GM21360 (cell line): ENCODE data around the gene FBXO34.
"Not testable (repeated sequence)": the region's sequence is repeated elsewhere in the genome, so short reads cannot be mapped to it uniquely, and the experiment has no call there.

Experiments used
- ATAC-seq: cut with Tn5 transposase; IDR thresholded peaks from one replicate; pipeline ENCODE4 v1.9.1; 2021; ENCODE audit warnings: mild to moderate bottlenecking, moderate library complexity; ENCODE audit not compliant: unreplicated experiment

Gene FBXO34

DNA sequence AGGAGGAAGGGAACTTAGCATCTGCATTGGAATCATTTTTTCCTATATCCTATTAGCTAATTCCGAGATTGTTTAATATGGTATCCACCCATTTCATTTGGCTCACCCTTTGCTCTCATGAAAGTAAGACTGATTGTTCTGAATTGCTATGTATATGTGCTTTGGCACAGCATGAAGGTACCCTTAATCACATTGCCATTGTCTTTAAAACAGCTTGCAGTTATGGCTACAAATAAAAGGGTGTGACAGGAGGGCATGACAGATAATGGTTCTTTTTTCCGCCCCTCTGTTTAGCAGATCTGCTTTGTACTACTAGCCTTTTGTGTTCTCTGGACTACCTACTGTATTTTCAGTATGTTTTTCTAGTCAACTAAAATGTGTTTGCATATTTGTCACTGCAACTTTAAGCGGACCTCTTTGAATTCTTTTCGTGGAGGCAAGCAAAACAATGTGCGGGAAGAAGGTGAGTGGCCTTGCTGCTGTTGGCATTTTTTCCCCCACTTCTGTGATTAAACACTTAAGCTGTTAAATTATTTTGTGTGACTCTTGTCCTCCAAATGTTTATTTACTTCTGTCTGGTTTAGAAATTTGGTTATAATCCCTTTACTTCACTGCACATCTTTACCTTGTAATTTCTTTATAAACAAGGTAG, 35.8 kb downstream of the FBXO34 start:
- ATAC-seq = no peak

DNA sequence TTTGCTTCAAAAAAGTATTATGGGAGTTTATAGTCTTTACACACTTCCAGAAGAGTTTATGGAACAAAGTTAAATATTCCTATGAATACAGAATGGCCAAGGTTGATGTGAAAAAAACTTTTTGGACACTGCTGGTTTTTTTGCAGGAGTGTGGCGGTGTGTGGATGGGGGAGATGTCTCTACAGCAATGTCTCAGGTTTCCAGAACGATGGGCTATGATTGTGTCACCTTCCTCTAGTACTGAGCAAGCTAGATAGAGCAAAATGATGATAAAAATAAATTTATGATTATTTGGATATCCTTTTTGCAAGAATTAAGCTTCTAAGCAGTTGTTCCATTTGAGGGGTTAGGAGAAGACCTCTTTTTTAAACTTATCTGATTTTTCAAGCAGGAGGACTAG, 37.9 kb downstream of the FBXO34 start:
- no peak for ATAC-seq

DNA sequence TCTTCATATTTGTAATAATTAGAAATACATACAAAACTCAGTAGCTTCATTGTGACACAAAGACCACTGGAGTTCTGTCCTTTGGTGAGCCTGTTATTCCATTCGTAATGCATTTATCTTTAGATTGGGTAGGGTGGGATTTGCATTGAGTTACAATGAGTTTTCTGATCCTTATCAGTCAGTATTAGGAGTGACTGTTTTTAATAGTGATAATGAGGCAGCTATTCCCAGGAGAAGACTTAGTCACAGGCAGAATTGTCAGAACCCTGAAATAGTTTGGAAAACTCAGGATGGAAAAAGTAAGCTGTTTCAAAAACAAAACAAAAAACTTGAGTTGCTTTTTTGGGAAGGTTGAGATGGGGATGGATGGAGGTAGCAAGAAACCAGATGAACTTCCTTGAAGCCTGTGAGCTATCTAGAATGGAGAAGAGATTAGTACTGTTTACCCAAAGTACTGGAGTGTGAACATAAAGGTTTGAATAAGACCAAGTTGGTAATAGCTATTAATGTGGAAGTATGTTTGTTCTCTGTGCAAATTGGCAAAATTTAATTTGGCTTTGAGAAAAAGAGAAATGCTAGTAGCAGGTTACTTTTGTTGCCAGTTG, 38.6 kb downstream of the FBXO34 start:
- no peak for ATAC-seq

DNA sequence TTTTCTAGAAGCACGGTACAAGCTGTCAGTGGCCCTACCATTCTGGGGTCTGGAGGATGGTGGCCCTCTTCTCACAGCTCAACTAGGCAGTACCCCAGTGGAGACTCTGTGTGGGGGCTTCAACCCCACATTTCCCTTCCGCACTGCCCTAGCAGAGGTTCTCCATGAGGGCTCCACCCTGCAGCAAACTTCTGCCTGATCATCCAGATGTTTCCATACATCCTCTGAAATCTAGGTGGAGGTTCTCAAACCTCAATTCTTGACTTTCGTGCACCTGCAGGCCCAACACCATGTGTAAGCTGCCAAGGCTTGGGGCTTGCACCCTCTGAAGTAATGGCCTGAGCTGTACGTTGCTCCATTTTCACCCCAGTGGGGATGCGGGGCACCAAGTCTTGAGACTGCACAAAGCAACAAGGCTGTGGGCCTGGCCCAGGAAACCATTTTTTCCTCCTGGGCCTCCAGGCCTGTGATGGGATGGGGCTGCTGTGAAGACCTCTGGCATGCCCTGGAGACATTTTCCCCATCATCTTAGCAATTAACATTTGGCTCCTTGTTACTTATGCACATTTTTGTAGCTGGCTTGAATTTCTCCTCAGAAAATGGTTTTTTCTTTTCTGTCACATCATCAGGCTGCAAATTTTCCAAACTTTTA, 41.3 kb downstream of the FBXO34 start:
- not testable (repeated sequence) for ATAC-seq

DNA sequence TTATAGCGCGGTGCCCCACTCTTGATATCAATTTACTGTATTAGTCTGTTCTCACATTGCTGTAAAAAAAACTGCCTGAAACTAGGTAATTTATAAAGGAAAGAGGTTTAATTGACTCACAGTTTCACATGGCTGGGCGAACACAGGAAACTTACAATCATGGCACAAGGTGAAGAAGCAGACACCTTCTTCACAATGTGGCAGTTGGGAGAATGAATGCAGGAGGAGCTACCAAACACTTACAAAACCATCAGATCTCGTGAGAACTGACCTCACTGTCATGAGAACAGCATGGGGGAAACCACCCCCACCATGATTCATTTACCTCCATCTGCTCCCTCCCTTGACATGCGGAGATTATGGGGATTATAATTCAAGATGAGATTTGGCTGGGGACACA, 42.3 kb downstream of the FBXO34 start:
- ATAC-seq = no peak

DNA sequence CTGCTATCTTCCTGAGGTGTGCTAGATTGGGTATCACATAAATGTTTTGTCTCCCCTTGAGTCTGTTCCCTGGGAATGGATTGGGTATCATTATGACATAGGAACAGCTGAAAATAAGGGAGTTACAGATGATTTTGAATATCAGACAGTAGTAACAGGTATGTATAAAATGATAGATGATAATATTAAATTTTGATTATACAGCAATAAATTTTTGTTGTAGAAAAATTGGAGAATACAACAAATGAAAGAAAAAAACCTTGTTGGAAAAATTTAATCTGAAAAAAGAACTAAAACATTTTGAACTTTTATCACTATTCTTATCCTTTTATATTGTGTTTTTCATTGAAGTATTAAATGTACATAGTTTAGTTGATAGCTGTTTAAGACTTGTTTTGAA, 43.2 kb downstream of the FBXO34 start:
- no peak for ATAC-seq

DNA sequence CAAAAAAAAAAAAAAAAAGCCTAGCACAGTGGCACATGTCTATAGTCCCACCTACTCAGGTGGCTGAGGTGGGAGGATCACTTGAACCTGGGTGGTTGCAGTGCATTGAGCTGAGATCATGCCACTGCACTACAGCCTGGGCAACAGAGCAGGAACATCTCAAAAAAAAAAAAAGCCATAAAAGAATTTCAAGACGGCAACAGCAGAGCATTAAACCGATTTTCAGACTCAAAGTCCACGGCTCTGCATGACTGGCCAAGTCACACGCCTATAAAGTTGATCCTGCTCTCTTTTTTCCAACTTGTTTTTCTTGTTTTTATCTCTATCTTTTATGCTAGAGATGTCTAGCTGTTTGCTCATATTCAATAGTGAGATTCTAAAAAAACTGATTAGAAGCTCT, 45.3 kb downstream of the FBXO34 start:
- ATAC-seq = no peak

DNA sequence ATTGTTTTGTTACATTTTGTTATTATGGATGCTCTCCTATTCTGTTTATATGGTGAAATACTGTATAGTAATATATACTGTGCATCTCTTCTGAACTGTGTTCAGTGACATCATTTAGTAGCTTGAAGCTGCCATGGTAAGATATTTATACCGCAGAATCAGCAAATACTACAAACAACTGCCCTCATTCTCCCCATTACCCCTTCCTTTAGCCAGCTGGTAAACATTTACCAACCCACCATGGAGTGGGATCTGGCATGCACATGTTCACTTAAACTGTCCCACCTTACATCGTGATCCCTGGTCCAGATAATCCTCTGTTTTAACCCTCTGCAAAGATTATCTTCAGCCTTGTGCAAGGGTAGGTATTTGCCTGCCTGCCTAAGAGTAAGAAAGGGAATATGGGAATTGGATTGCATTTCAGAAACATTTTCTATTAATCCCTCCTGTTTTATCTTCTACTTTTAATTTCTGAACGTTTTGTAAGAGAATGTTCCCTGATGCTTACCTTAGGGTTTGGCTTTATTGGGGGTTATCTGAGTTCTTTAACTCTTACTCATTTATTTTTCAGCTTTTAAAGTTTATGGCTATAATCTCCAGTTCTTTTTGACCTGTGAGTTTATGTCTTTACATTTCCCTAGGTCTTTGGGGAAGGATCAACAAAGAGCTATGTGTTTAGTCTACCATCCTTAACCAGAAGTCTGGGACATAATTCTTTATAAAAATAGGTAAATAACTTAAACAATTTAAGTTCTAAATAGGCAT, 46.5 kb downstream of the FBXO34 start:
- no peak for ATAC-seq

DNA sequence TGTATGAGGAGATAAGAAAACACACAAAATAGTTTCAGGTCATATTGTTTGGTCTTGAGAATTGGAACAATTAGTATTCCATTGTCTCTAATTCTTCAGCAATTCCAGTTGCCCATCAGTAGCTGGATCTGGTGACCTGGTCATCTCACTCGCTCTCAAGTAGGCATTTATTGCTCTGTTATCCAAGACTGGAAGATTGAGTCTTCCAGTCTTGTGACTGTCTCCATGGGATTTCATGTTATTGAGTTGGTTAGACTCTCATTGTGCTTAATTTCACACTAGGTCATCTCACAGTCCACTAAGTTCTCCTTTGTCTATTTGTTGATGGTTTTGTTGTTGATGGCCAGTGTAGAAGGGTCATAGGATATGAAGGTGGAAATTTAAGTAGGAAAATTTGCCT, 47.5 kb downstream of the FBXO34 start:
- no peak for ATAC-seq

DNA sequence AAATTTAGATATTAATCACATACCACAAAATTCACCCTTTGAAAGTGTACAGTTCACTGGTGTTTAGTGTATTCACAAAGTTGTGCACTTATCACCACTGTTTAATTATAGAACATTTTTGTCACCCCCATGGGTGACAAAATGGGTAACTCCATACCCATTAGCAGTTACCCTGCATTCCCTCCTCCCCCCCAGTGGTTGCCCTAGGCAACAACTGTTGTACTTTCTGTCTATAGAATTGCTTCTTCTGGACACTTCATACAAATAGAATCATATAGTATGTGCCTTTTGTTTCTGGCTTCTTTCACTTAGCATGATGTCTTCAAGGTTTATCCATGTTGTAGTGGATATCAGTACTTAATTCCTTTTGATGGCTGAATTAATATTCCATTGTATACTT, 52.7 kb downstream of the FBXO34 start:
- ATAC-seq = no peak

DNA sequence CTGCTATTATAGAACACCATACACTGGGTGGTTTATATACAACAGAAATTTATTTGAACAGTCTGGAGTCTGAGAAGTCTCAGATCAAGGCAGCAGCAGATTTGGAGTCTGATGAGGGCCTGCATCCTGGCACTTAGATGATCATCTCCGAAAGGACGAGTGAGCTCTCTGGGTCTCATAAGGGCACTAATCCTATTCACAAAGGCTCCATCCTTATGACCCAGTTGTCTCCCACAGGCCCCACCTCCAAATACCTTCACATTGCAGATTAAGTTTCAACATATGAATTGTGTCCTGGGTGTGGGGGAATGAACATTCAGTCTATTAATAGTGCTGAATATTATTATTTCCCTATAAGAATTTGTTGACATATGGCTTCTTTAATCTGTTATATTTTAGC, 53.6 kb downstream of the FBXO34 start:
- ATAC-seq = no peak

DNA sequence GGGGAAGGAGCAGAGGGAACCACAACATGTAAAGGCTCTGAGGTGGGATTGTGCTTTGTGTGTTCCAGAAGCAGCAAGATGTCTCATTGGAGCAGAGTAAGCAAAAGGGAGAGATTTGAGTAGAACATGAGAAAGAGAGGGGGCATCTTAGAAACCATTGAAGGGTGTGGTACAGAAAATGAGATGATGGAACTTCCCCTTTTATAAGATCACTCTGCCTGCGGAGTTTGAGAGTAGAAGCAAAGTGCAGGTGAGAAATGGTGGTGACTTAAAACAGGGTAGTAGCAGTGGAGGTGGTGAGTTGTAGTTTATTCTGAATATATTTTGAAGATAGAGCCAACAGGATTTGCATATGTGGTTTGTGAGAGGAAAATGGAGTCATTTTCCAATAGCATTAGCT, 56.0 kb downstream of the FBXO34 start:
- peak; percentile 75 for ATAC-seq

DNA sequence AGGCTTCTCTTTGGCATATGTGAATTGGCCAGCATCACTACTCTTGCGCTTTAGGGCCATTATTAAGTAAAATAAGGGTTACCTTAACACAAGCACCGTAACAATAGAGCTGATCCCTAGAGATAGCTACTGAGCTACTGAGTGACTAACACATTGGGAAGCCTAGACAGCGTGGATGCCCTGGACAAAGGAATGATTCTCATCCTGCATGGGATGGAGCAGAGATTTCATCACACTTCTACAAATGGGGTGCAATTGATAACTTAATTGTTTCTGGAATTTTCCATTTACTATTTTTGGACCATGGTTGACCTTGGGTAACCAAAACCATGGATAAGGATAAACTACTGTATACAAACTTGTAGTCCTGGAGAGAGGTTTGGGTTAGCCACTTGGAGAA, 57.1 kb downstream of the FBXO34 start:
- no peak for ATAC-seq

DNA sequence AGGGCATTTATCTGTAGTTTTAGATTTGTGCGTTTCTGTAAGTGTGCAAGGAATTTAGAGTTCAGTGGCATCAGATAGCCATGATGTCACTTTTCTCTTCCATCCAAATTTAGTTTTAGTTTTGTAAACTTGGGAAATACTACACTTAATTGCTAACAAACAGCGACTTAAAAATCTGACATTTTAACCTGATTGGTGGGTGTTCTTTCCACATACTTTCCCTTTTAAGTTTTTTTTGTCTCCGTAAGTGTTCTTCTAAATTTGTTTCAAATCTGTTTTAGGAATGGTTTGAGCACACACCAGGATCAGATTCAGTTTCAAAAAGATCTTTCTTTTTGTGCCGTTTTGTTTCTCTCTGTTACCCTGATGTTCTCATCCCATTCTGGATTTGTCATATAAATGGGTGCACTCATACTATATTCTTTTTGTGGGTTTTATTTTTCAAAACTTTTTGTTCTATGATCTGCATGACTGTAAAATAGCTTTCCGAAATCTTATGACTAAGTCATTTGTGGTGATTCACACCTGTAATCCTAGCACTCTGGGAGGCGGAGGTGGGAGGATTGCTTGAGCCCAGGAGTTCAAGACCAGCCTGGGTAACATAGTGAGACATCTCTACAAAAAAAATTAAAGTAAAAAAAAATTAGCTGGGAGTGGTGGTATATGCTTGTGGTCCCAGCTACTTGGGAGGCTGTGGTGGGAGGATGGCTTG, 58.9 kb downstream of the FBXO34 start:
- no peak for ATAC-seq

DNA sequence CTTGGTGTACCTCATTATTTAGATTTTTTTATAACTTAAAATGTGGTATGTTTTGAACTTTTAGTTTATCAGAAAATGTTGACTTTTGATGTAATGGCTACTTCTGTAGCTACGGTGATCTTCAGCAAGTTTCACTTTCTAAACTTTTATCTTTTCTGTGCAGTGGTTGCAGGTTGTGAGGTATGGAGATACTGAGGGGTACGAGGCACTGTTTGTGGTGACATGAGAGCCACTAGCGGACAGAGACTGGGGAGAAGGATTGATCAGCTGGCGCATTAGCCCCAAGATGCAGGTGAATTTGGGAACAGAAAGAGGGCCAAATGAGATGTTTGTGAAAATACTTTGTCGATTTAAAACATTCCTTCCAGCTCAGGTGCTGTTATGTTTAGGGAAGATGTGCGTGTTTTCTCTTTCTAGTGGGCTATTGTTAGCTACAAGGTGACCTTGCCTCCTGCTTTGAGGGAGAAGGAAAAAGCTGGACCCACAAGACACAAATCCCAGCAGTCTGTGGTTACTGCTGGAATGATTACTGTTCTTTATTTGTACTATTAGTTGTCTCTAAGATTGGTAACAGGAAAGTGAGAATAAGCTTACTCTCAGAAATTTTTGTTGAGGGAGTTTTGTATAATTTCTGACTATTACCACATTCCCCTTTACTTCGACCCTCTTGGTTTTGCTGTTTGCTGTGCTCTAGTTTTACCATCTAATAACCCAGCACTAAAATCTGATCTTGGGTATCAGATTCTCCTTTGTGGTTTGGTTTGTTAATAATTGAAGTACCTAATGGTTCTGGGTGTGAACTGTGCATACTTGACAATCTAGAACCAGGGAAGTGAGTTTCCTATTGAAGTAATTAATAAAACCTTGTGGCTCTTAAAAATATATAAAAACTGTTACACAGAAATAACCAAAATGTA, 61.7 kb downstream of the FBXO34 start:
- ATAC-seq = peak; percentile 56

DNA sequence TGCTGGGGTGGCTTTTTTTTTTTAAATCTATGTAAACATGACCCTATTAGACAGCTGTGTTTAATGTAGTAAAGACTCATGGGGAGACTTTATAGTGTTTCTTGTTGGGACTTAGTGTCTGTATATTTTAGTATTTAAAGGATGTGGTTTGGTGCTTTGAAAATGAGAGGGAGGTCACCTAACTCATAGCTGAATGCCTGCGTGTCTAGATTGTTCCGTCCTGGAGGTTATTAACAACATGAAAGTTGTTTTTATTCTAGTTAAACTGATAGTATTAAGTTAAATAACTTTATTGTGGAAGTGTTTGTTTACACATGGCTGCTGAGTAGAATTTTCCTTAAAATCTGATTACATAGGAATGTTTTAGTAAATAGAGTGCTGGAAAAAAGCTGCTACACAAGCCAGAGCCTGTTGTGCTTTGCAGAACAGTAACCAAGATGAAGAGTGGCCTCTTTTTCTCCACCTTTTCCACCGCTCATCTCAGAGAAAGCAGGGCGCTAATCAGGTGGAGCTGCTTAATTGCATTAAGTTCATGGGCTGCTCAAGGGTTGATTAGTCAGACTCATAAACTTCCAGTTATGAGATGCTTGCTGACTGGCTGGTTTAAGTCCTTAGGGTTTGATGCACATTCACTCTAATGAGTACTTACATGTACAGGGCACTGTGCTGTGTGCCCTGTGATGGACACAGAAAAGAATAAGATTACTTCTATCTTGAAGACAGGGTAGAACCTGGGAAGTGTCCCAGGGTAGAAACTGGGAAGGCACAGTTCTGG, 62.7 kb downstream of the FBXO34 start:
- ATAC-seq = no peak

DNA sequence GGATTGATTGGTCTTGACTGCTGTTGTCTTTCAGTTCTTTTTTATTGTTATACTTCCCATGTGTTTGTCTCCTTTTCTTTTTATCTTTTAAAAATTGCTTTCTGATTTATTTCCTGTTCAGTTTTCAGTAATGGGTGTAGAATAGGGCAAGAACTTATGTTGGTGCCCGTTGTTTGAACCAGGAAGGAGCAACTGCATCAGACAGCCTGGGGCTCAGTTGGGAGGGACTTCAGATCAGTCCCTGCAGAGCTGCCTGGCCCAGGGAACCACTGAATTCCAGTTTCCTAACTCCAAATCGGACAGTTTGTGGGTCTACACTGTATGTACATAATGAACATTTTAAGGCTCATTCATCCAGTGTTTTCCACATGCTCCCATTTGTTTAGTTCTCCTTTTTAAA, 64.9 kb downstream of the FBXO34 start:
- ATAC-seq = no peak

DNA sequence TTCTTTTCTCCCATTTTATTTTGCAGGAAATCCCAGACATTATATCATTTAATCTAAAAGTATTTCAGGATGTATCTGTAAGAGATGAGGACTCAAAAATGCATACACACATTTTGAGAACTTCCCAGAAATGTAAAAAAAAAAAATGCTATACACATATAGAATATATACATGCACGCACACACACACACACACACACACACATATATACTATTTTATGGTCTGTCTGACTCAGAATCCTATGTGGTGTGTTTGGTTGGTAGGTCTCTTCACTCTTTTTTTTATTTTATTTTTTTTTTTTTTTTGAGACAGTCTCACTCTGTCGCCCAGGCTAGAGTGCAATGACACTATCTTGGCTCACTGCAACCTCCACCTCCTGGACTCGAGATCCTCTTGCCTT, 65.5 kb downstream of the FBXO34 start:
- ATAC-seq = no peak

DNA sequence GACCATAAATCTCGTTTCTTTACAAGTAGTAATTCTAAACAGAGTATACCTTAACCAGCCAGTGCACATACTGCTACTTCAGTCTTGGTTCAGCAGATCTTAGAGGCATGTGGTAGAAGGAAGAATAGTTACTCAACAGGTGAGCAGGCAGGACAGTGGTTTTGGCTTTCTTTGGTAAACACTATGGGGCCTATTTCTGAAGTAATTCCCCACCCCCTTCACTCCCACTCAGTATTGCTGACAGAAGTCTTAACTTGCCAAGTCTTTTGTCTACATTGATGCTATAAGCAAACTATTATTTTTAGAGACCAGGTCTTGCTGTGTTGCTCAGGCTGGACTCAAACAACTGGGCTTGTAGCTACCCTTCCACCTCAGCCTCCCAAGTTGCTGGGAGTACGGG, 68.5 kb downstream of the FBXO34 start:
- peak; percentile 82 for ATAC-seq
